Esophagus muscularis mucosa (tissue), 3 donors: ENCODE measurements around the gene SPEG.

ENCODE experiments used
- POLR2A ChIP-seq: fragments of 450-650 bp; IDR thresholded peaks from one replicate; pipeline ENCODE4 v1.6.1; 2017; ENCODE audit warnings: antibody characterized with exemption, moderate library complexity, mild to moderate bottlenecking, low read depth
- POLR2AphosphoS5 ChIP-seq, 2 donors: sonication (generic); formaldehyde crosslinking; IDR thresholded peaks; one replicate each; pipeline ENCODE4 v1.6.1; 2017; ENCODE audit warnings: antibody characterized with exemption in 2 of 2
- TF ChIP-seq, protein P1 (sequence below), 3 experiments: fragments of 200-600 bp in 2 of 3; fragments of 450-650 bp in 1 of 3; sonication (generic) in 2 of 3; IDR thresholded peaks; one replicate each; pipeline ENCODE4 v1.5.1; 2017 to 2019; ENCODE audit warnings: antibody characterized with exemption in 3 of 3, mild to moderate bottlenecking in 2 of 3, moderate library complexity in 1 of 3

DNA sequence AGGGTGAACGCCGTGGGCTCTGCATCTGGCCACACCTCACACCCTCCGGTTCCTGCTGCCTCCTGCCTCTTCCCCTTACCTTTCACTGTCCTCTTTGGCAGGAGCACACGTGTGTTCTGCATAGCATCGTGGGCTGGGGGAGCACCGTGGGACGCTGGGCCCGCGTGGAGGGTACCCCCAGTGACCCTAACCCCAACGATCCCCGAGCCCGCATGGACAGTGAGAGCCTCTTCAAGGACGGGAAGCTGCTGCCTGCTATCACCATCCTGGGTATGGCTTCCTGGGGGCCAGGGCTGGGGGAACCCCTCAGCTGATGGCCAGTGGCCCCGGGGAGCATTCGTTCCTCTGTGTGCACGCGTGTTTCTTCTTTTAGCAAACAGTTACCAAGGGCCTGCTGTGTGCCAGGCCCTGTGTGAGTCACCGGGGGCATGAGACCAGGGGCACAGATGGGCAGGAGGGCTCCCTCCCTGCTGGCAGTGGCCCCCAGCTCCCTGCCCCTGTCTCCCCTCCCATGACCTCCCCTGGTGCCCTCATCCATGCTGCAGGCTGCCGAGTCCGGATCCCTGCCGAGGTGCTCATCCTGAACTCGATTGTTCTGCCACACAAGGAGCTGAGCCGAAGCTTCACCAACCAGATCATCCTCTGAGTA lies 71.6 kb downstream of the SPEG start:
- TF ChIP-seq, protein P1, sequence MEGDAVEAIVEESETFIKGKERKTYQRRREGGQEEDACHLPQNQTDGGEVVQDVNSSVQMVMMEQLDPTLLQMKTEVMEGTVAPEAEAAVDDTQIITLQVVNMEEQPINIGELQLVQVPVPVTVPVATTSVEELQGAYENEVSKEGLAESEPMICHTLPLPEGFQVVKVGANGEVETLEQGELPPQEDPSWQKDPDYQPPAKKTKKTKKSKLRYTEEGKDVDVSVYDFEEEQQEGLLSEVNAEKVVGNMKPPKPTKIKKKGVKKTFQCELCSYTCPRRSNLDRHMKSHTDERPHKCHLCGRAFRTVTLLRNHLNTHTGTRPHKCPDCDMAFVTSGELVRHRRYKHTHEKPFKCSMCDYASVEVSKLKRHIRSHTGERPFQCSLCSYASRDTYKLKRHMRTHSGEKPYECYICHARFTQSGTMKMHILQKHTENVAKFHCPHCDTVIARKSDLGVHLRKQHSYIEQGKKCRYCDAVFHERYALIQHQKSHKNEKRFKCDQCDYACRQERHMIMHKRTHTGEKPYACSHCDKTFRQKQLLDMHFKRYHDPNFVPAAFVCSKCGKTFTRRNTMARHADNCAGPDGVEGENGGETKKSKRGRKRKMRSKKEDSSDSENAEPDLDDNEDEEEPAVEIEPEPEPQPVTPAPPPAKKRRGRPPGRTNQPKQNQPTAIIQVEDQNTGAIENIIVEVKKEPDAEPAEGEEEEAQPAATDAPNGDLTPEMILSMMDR (IDR thresholded peaks at IDR 0.05) = no peak
- TF ChIP-seq POLR2AphosphoS5 (IDR thresholded peaks at IDR 0.05) (no peak), POLR2A (no peak)
